ENCODE data around the gene NSMF.

The NSMF gene

DNA sequence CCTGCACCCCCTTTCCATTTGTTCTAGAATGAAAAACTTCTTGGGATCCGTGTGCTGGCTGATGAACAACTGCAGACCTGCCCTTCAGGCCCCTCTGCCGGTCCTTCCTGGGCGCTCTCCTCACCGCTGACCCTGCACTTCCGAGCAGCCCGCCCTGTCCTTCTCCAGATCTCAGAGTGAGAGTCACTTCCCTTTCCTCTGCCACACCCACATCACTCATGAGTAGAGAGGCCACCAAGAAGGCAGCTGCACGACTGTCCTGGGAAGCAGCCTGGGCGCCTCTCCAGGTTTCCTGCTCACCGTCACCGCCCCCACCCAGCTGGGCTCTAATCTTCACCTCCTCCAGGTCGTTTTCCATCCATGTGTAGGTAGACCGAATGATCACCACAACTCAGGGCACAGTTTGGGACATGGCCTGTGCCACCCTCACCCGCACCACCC is 35.0 kb upstream of the NSMF start:
- Histone ChIP-seq H3K9me3 (ENCODE audit: low read depth, low read length) (no peaks in the 10 kb centered on the region), H3K36me3 (ENCODE audit: insufficient read depth, low read length) (no peaks in the 10 kb centered on the region), H3K27ac (no peak overlapping the region), H3K4me3 (no peak overlapping the region), H3K9ac (ENCODE audit: insufficient read length) (no peak overlapping the region)
- TF ChIP-seq POLR2AphosphoS5 (IDR thresholded peaks at IDR 0.05; ENCODE audit: borderline replicate concordance, low read depth, low read length) (no peak), EZH2 (IDR thresholded peaks at IDR 0.05) (no peak), FOXP2 (optimal IDR thresholded peaks at IDR 0.05; ENCODE audit: control extremely low read depth, extremely low read length, insufficient read depth) (no peak)
- DNase-seq (ENCODE audit: low read depth, low spot score) = no peak

DNA sequence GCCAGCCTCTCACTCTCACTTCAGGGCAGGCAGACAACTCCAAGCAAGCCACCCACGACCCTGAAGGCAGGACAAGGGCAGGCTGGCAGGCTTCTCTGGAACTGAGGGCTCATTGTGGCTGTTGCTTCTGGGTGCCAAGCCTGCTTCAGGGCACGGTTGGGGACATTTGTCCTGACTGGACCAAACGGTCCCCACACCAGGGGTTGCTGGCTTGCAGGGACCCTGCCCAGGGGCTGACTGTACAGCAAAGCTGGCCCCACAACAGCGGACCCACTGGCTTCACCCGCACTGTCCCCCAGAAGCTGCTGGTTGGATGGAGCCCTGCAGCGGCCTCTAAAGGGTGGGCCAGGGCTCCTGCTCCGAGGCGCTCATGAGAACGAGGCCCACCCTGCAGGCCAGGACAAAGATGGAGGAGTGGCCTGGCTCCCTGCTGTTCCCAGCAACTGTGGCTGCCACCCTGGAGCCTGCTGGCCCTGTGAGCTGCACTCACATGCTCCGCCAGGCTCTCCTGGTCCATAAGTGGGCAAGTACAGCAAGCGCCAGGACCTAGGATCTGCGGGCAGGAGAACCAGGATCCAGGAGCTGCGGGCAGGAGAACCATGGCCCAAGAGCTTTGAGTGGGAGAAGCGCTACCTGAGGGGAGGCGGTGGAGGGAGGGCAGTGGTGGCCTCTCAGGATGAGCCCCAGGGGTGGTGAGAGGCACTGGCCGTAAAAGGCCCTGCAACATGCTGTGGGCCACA is 34.4 kb upstream of the NSMF start:
- TF ChIP-seq FOXP2 (optimal IDR thresholded peaks at IDR 0.05; ENCODE audit: control extremely low read depth, extremely low read length, insufficient read depth) = no peak
- no peak for TF ChIP-seq EZH2 (IDR thresholded peaks at IDR 0.05)
- no peak for TF ChIP-seq POLR2AphosphoS5 (IDR thresholded peaks at IDR 0.05; ENCODE audit: borderline replicate concordance, low read depth, low read length)
- Histone ChIP-seq H3K27ac (no peak overlapping the region), H3K9ac (ENCODE audit: insufficient read length) (no peak overlapping the region), H3K36me3 (ENCODE audit: insufficient read depth, low read length) (no peaks in the 10 kb centered on the region), H3K9me3 (ENCODE audit: low read depth, low read length) (no peaks in the 10 kb centered on the region), H3K4me3 (no peak overlapping the region)
- DNase-seq (ENCODE audit: low read depth, low spot score) = no peak

DNA sequence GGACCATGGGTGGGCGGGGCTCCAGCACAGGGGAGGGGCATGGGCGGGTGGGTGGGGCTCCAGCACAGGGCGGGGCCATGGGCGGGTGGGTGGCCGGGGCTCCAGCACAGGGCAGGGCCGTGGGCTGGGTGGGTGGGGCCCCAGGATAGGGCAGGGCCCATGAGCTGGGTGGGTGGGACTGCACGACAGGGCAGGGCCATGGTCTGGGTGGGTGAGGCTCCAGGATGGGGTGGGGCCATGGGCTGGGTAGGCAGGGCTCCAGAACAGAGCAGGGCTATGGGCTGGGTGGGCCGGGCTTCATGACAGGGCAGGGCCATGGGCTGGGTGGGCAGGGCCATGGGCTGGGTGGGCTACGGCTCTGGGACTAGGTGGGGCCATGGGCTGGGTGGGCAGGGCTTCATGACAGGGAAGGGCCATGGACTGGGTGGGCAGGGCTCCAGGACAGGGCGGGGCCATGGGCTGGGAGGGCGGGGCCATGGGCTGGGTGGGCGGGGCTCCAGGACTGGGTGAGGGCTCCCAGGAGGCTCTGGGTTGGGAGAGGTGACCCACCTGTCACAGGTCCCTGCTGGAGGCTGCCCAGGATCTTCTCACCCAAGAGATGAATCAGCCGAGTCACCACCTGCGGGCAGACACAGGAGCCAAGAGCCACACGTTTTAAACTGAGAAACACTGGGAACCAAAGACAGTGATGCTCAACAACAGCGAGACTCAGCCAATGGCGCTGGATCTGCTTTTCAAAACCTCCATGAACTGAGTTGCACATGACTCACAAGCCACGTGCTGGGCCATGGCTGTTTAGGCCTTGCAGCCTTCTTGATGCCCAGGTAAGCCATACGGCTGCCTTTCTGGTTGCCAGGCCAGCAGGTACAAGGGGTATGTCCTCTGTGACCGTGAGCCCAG is 33.6 kb upstream of the NSMF start:
- H3K27ac ChIP-seq = no peak overlapping the region
- no peak overlapping the region for H3K4me3 ChIP-seq
- no peaks in the 10 kb centered on the region for H3K36me3 ChIP-seq (ENCODE audit: insufficient read depth, low read length)
- TF ChIP-seq POLR2AphosphoS5 (IDR thresholded peaks at IDR 0.05; ENCODE audit: borderline replicate concordance, low read depth, low read length) (no peak), FOXP2 (optimal IDR thresholded peaks at IDR 0.05; ENCODE audit: control extremely low read depth, extremely low read length, insufficient read depth) (no peak), EZH2 (IDR thresholded peaks at IDR 0.05) (no peak)
- DNase-seq (ENCODE audit: low read depth, low spot score) = peak; percentile 51
- no peak overlapping the region for H3K9ac ChIP-seq (ENCODE audit: insufficient read length)
- no peaks in the 10 kb centered on the region for H3K9me3 ChIP-seq (ENCODE audit: low read depth, low read length)

DNA sequence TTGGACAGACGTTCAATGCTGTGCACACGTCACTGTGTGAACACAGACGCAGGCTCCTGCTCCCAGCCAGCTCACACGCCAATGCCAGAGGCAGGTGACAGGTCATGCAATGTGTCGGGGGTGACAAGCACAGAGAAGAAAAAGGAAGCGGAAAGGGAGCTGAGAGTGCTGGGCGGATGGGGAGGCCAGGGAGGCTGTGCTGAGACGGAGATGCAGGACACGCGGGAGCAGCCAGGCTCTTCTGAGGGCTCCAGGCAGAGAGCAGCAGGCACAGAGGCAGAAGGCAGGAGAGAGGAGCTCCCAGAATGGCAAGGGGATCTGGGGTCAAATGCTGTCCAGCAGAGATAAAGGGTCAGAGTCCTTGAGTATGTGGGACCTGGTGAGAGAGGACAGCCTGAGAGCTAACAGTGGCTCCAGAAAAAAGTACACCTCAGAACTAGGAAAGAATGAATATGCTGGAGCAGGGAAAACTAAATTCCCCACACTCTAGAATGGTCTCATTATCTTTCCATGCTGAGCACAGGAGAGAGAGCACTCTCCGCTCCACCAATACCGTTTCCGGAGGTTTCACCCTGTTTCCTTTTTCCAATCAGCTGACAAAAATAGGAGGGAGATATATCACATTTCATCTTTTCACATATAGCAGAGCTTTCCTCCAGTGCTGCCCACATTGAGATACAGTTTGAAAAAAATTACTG is 32.8 kb upstream of the NSMF start:
- TF ChIP-seq EZH2 (IDR thresholded peaks at IDR 0.05) = no peak
- DNase-seq (ENCODE audit: low read depth, low spot score) = peak; percentile 8
- Histone ChIP-seq H3K36me3 (ENCODE audit: insufficient read depth, low read length) (no peaks in the 10 kb centered on the region), H3K9me3 (ENCODE audit: low read depth, low read length) (no peaks in the 10 kb centered on the region), H3K27ac (no peak overlapping the region), H3K4me3 (0 out of 2 replicates have a peak overlapping the region, but pooled peaks have one; percentile 36), H3K9ac (ENCODE audit: insufficient read length) (no peak overlapping the region)

DNA sequence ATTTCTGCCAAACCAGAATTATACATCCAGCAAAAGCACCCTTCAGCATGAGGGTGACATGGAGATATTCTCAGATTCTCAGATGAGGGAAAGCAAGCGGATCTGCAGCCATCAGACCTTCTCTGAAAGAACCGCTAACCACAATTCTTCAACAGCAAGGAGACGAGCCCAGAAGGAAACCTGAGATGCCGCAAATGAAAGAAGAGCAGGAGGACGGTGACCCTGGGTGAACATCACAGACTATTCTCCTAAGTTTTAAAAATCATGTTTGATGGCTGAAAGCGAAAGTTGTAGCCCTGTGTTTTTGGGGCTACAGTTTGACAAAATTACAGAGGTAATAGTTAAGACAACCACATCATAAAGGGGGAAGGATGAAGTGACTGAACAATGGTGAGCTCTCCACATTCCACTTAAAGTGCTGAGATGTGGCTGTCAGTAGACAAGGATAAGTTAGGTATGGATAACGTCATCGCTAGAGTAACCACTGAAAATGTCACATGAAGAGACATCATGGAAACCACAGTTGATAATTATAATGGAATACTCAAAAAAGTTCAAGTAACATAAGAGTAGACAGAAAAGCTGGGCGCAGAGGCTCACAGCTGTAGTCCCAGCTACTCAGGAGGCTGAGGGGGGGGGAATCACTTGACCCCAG is 31.5 kb upstream of the NSMF start:
- Histone ChIP-seq H3K27ac (no peak overlapping the region), H3K9me3 (ENCODE audit: low read depth, low read length) (no peaks in the 10 kb centered on the region), H3K4me3 (no peak overlapping the region), H3K9ac (ENCODE audit: insufficient read length) (no peak overlapping the region), H3K36me3 (ENCODE audit: insufficient read depth, low read length) (no peaks in the 10 kb centered on the region)
- TF ChIP-seq POLR2AphosphoS5 (IDR thresholded peaks at IDR 0.05; ENCODE audit: borderline replicate concordance, low read depth, low read length) (no peak), FOXP2 (optimal IDR thresholded peaks at IDR 0.05; ENCODE audit: control extremely low read depth, extremely low read length, insufficient read depth) (no peak), EZH2 (IDR thresholded peaks at IDR 0.05) (no peak)
- DNase-seq (ENCODE audit: low read depth, low spot score) = no peak

DNA sequence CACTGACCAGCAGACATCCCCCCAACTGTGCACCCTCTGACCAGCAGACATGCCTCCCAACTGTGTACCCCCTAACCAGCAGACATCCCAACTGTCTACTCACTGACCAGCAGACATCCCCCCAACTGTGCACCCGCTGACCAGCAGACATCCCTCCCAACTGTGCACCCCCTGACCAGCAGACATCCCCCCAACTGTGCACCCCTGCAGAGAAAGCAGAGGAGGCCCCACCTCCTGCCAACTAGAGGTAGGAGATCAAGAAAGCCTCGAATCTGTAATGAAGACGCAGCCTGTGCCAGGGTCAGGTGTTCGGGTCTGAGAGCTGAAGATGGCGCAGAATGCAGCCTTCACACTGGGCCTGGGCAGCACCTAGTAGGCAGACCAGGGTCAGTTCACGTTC is 29.8 kb upstream of the NSMF start:
- no peak for TF ChIP-seq EZH2 (IDR thresholded peaks at IDR 0.05)
- TF ChIP-seq FOXP2 (optimal IDR thresholded peaks at IDR 0.05; ENCODE audit: control extremely low read depth, extremely low read length, insufficient read depth) = no peak
- no peak for TF ChIP-seq POLR2AphosphoS5 (IDR thresholded peaks at IDR 0.05; ENCODE audit: borderline replicate concordance, low read depth, low read length)
- Histone ChIP-seq H3K36me3 (ENCODE audit: insufficient read depth, low read length) (no peaks in the 10 kb centered on the region), H3K9me3 (ENCODE audit: low read depth, low read length) (no peaks in the 10 kb centered on the region), H3K9ac (ENCODE audit: insufficient read length) (no peak overlapping the region), H3K4me3 (no peak overlapping the region), H3K27ac (no peak overlapping the region)
- DNase-seq (ENCODE audit: low read depth, low spot score) = no peak

DNA sequence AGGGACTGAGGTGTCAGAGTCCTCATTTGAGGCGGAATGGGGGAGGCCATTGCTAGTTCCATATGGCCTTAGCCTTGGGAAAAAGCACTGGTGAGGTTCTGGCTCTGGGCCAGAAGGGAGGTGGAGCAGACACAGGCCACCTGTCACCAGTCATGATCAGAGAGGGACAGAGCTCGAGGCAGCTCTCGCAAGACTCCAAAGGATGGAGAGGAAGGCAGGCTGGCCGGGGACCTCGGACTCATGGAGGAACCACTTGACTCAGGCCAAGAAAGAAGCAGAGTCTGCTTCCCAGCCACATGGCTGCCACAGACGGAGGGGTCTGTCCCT is 29.2 kb upstream of the NSMF start:
- Histone ChIP-seq H3K4me3 (no peak overlapping the region), H3K27ac (no peak overlapping the region), H3K9me3 (ENCODE audit: low read depth, low read length) (no peaks in the 10 kb centered on the region), H3K9ac (ENCODE audit: insufficient read length) (no peak overlapping the region), H3K36me3 (ENCODE audit: insufficient read depth, low read length) (no peaks in the 10 kb centered on the region)
- no peak for DNase-seq (ENCODE audit: low read depth, low spot score)
- TF ChIP-seq FOXP2 (optimal IDR thresholded peaks at IDR 0.05; ENCODE audit: control extremely low read depth, extremely low read length, insufficient read depth) = no peak
- TF ChIP-seq POLR2AphosphoS5 (IDR thresholded peaks at IDR 0.05; ENCODE audit: borderline replicate concordance, low read depth, low read length) = no peak
- no peak for TF ChIP-seq EZH2 (IDR thresholded peaks at IDR 0.05)

All from SK-N-MC (cell line).